ENCODE data around the gene CYP19A1. TPM values are rescaled to one million over a fixed set of nuclear protein-coding genes. Genes with fewer than 3 reads are reported as not detected.

Gene CYP19A1
- total and polyA plus RNA-seq, 2 donors (not counting 1 experiment from before 2014, with no cell fraction given): not detected

GRCh38 chr15:51363383-51363782 is 25.0 kb upstream of the CYP19A1 start:
- H3K9me3 ChIP-seq (ENCODE audit: control extremely low read depth in 1 of 3, control insufficient read depth in 2 of 3, insufficient read depth in 1 of 3, low read length in 2 of 3): no peaks in the 10 kb centered on the region
- no peaks in the 10 kb centered on the region for H3K79me2 ChIP-seq (ENCODE audit: control insufficient read depth, insufficient read depth, low read length)
- no peak for DNase-seq
- H3K36me3 ChIP-seq (replicated peaks in 1 of 2; ENCODE audit: control extremely low read depth in 1 of 2, control insufficient read depth in 1 of 2, extremely low read depth in 1 of 2, insufficient read depth in 2 of 2, low read length in 1 of 2): no peaks in the 10 kb centered on the region
- H3K27ac Mint-ChIP-seq: no peak overlapping the region
- no peak overlapping the region for H3K4me2 ChIP-seq (replicated peaks; ENCODE audit: low read depth, low read length, poor library complexity, severe bottlenecking)
- no peaks in the 10 kb centered on the region for H3K27me3 ChIP-seq (replicated peaks in 1 of 4; ENCODE audit: control extremely low read depth in 1 of 4, control insufficient read depth in 3 of 4, insufficient read depth in 4 of 4, low read length in 3 of 4)
- H3K9ac ChIP-seq (ENCODE audit: low read length): no peak overlapping the region
- no peak overlapping the region for H2AFZ ChIP-seq (ENCODE audit: insufficient read depth, low read depth, low read length, poor library complexity, severe bottlenecking)
- no peak overlapping the region for H3K4me3 ChIP-seq (ENCODE audit: control extremely low read depth in 1 of 5, extremely low read depth in 1 of 5, insufficient read depth in 1 of 5, low read depth in 2 of 5, low read length in 4 of 5)
- CTCF ChIA-PET: no interaction called here
- H3K4me3 Mint-ChIP-seq: no peak overlapping the region
- H4K20me1 ChIP-seq (ENCODE audit: control insufficient read depth, insufficient read depth, low read length, poor library complexity, severe bottlenecking): no peaks in the 10 kb centered on the region
- POLR2A ChIA-PET: no interaction called here
- TF ChIP-seq EZH2 (IDR thresholded peaks at IDR 0.05; ENCODE audit: borderline replicate concordance, insufficient read depth, low read depth, low read length, poor library complexity, severe bottlenecking) (no peak), CTCF (IDR thresholded peaks at IDR 0.05) (no peak)
- ATAC-seq (ENCODE audit: low read depth): no peak
- no peak overlapping the region for H3K27ac ChIP-seq (ENCODE audit: low read length in 2 of 2)
- H3K4me1 Mint-ChIP-seq: no peaks in the 10 kb centered on the region
- intact Hi-C loops (cut with micrococcal nuclease): no loop called here
- WGBS (ENCODE audit: insufficient coverage): 90% methylated on average over 3 of the region's 9 CpGs
- H3K4me1 ChIP-seq (ENCODE audit: control insufficient read depth in 2 of 2, insufficient read depth in 2 of 2, low read length in 2 of 2): no peaks in the 10 kb centered on the region
- no peaks in the 10 kb centered on the region for H3K9me3 Mint-ChIP-seq (ENCODE audit: insufficient read depth)
- peaks cover 7% of the 10 kb centered on the region for H3K27me3 Mint-ChIP-seq

GRCh38 chr15:51359981-51360380 is 21.6 kb upstream of the CYP19A1 start:
- H3K4me3 Mint-ChIP-seq: no peak overlapping the region
- ChIA-PET POLR2A (no interaction called here), CTCF (no interaction called here)
- no peak overlapping the region for H3K27ac ChIP-seq (ENCODE audit: low read length in 2 of 2)
- ATAC-seq (ENCODE audit: low read depth): no peak
- H3K4me3 ChIP-seq (ENCODE audit: control extremely low read depth in 1 of 5, extremely low read depth in 1 of 5, insufficient read depth in 1 of 5, low read depth in 2 of 5, low read length in 4 of 5): no peak overlapping the region
- H3K4me1 Mint-ChIP-seq: peaks cover 2% of the 10 kb centered on the region
- H3K9me3 ChIP-seq (ENCODE audit: control extremely low read depth in 1 of 3, control insufficient read depth in 2 of 3, insufficient read depth in 1 of 3, low read length in 2 of 3): no peaks in the 10 kb centered on the region
- no peak overlapping the region for H3K27ac Mint-ChIP-seq
- no peaks in the 10 kb centered on the region for H3K4me1 ChIP-seq (ENCODE audit: control insufficient read depth in 2 of 2, insufficient read depth in 2 of 2, low read length in 2 of 2)
- H3K36me3 ChIP-seq (replicated peaks in 1 of 2; ENCODE audit: control extremely low read depth in 1 of 2, control insufficient read depth in 1 of 2, extremely low read depth in 1 of 2, insufficient read depth in 2 of 2, low read length in 1 of 2): no peaks in the 10 kb centered on the region
- no peak overlapping the region for H3K4me2 ChIP-seq (replicated peaks; ENCODE audit: low read depth, low read length, poor library complexity, severe bottlenecking)
- no peak for DNase-seq
- TF ChIP-seq CTCF (IDR thresholded peaks at IDR 0.05) (no peak), EZH2 (IDR thresholded peaks at IDR 0.05; ENCODE audit: borderline replicate concordance, insufficient read depth, low read depth, low read length, poor library complexity, severe bottlenecking) (no peak)
- no peak overlapping the region for H3K9ac ChIP-seq (ENCODE audit: low read length)
- intact Hi-C loops (cut with micrococcal nuclease): no loop called here
- H2AFZ ChIP-seq (ENCODE audit: insufficient read depth, low read depth, low read length, poor library complexity, severe bottlenecking): no peak overlapping the region
- no peaks in the 10 kb centered on the region for H3K27me3 ChIP-seq (replicated peaks in 1 of 4; ENCODE audit: control extremely low read depth in 1 of 4, control insufficient read depth in 3 of 4, insufficient read depth in 4 of 4, low read length in 3 of 4)
- H4K20me1 ChIP-seq (ENCODE audit: control insufficient read depth, insufficient read depth, low read length, poor library complexity, severe bottlenecking): no peaks in the 10 kb centered on the region
- 85% methylated on average over 7 of the region's 7 CpGs for WGBS (ENCODE audit: insufficient coverage)
- H3K9me3 Mint-ChIP-seq (ENCODE audit: insufficient read depth): no peaks in the 10 kb centered on the region
- no peaks in the 10 kb centered on the region for H3K79me2 ChIP-seq (ENCODE audit: control insufficient read depth, insufficient read depth, low read length)
- H3K27me3 Mint-ChIP-seq: no peaks in the 10 kb centered on the region
